K562 (cell line): ENCODE results near the gene SLC26A2. TPM values are rescaled to one million over a fixed set of nuclear protein-coding genes. Genes with fewer than 3 reads are reported as not detected.
A peak's percentile ranks its signal among the peaks of the same experiment; 100 is the strongest.

Experiments used
- BDP1 ChIP-seq: IDR thresholded peaks from 3 replicates; pipeline ENCODE4 v1.6.1; 2011; ENCODE audit not compliant: insufficient read length, insufficient read depth
- CBFA2T3 ChIP-seq: fragments of 450-650 bp; IDR thresholded peaks from 2 replicates; pipeline ENCODE4 v1.6.1; 2017
- CTBP1 ChIP-seq: fragments of 450-650 bp; IDR thresholded peaks from 2 replicates; pipeline ENCODE4 v1.6.1; 2016; ENCODE audit warnings: borderline replicate concordance
- DDX20 ChIP-seq: fragments of 450-650 bp; IDR thresholded peaks from 2 replicates; pipeline ENCODE4 v1.6.1; 2016; ENCODE audit warnings: missing genetic modification characterization, low read depth, mild to moderate bottlenecking, missing compliant biosample characterization, moderate library complexity
- HES1 ChIP-seq: fragments of 450-650 bp; IDR thresholded peaks from 2 replicates; pipeline ENCODE4 v1.6.1; 2016; ENCODE audit warnings: low read depth, mild to moderate bottlenecking, moderate library complexity
- HNRNPLL ChIP-seq: fragments of 200-400 bp; formaldehyde crosslinking; IDR thresholded peaks from 2 replicates; pipeline ENCODE4 v1.6.1; 2017; ENCODE audit warnings: low read length, low read depth, mild to moderate bottlenecking; ENCODE audit not compliant: poor library complexity, severe bottlenecking
- KLF16 ChIP-seq: IDR thresholded peaks from 2 replicates; pipeline ENCODE4 v1.6.1; 2016; ENCODE audit warnings: antibody characterized with exemption
- MAFF ChIP-seq: IDR thresholded peaks from 2 replicates; pipeline ENCODE4 v1.6.1; 2012; ENCODE audit warnings: low read length, improper control_type of control experiment
- NCOR1 ChIP-seq: fragments of 450-650 bp; IDR thresholded peaks from 2 replicates; pipeline ENCODE4 v1.6.1; 2016; ENCODE audit warnings: mild to moderate bottlenecking, moderate library complexity
- NFRKB ChIP-seq: fragments of 450-650 bp; IDR thresholded peaks from 2 replicates; pipeline ENCODE4 v1.6.1; 2016; ENCODE audit warnings: low read depth
- NR4A1 ChIP-seq, 2 experiments: fragments of 250-450 bp in 1 of 2; fragments of 450-650 bp in 1 of 2; sonication (Bioruptor Pico) in 1 of 2; IDR thresholded peaks; 2 replicates each; pipeline versions ENCODE4 v1.4.0 to v1.6.1; 2016 to 2020; ENCODE audit warnings: mild to moderate bottlenecking in 2 of 2, missing compliant biosample characterization in 1 of 2, missing genetic modification characterization in 1 of 2, moderate library complexity in 1 of 2
- PHB ChIP-seq: fragments of 250-450 bp; sonication (Bioruptor Pico); IDR thresholded peaks from 2 replicates; pipeline ENCODE4 v1.5.0; 2021
- PYGO2 ChIP-seq: fragments of 450-650 bp; IDR thresholded peaks from 2 replicates; pipeline ENCODE4 v1.6.1; 2016; ENCODE audit warnings: mild to moderate bottlenecking, missing genetic modification characterization, moderate library complexity, missing compliant biosample characterization
- RNF2 ChIP-seq: sonication (generic); IDR thresholded peaks from 2 replicates; pipeline ENCODE4 v1.6.1; 2016
- STAG1 ChIP-seq: sonication (generic); formaldehyde crosslinking; IDR thresholded peaks from 2 replicates; pipeline ENCODE4 v1.5.0; 2020; ENCODE audit warnings: missing genetic modification reagents, borderline replicate concordance
- U2AF1 ChIP-seq: fragments of 200-400 bp; formaldehyde crosslinking; optimal IDR thresholded peaks from 2 replicates; pipeline ENCODE3; 2017; ENCODE audit warnings: mild to moderate bottlenecking, low read depth, low read length, moderate library complexity
- UBTF ChIP-seq, 2 experiments: IDR thresholded peaks; 2 replicates each; pipeline ENCODE4 v1.6.1; 2012; ENCODE audit warnings: improper control_type of control experiment in 2 of 2, low read depth in 2 of 2, low read length in 2 of 2, borderline replicate concordance in 1 of 2
- ZBED1 ChIP-seq: IDR thresholded peaks from 2 replicates; pipeline ENCODE4 v1.6.1; 2014
- ZEB2 ChIP-seq: fragments of 450-650 bp; IDR thresholded peaks from 2 replicates; pipeline ENCODE4 v1.6.1; 2016
- ZFPM2 ChIP-seq: fragments of 250-450 bp; sonication (Bioruptor Pico); IDR thresholded peaks from 2 replicates; pipeline ENCODE4 v1.5.1; 2022; ENCODE audit warnings: mild to moderate bottlenecking
- ZNF41 ChIP-seq: fragments of 250-450 bp; sonication (Bioruptor Pico); conservative IDR thresholded peaks from 2 replicates; pipeline ENCODE4 v1.4.0; 2020; ENCODE audit warnings: mild to moderate bottlenecking
- ZNF449 ChIP-seq: fragments of 250-450 bp; sonication (Bioruptor Pico); IDR thresholded peaks from 2 replicates; pipeline ENCODE4 v1.8.0; 2022; ENCODE audit warnings: moderate library complexity, mild to moderate bottlenecking, inconsistent platforms
- ZNF518B ChIP-seq: fragments of 250-450 bp; sonication (Bioruptor Pico); IDR thresholded peaks from 2 replicates; pipeline ENCODE4 v1.5.0; 2021; ENCODE audit warnings: mild to moderate bottlenecking, moderate library complexity
- polyA plus RNA-seq, 8 experiments: library from polyadenylated mRNA; depleted of rRNA in 4 of 8; stranded (reverse) in 5 of 8; unstranded in 3 of 8; fragments of >200 nt; fragmentation: Nextera tagmentation in 2 of 8; fragmentation: Illumina TruSeq in 1 of 8; extraction: Ambion mirVana in 2 of 8; extraction: Trizol in 1 of 8; gene quantifications; 2 replicates each; pipeline versions ENCODE4 v1.2.1 to v1.2.3, GENCODE V29; 2011 to 2014; ENCODE audit warnings: inconsistent platforms in 1 of 8, missing spikeins in 1 of 8
- total RNA-seq, 7 experiments: library from RNA; depleted of rRNA in 6 of 7; stranded (reverse); fragments of >200 nt in 6 of 7; fragmentation: Illumina TruSeq in 2 of 7; extraction: Trizol in 2 of 7; gene quantifications; 2 replicates each; pipeline versions ENCODE4 v1.2.1 to v1.2.3, GENCODE V29; 2011 to 2021; ENCODE audit warnings: low replicate concordance in 1 of 7

Gene SLC26A2
- total and polyA plus RNA-seq, 9 of the 15 experiments (the other 6 are each of a cell fraction or from before 2014, with no cell fraction given), result 1.1 to 6.3 (median 3.6) TPM

DNA sequence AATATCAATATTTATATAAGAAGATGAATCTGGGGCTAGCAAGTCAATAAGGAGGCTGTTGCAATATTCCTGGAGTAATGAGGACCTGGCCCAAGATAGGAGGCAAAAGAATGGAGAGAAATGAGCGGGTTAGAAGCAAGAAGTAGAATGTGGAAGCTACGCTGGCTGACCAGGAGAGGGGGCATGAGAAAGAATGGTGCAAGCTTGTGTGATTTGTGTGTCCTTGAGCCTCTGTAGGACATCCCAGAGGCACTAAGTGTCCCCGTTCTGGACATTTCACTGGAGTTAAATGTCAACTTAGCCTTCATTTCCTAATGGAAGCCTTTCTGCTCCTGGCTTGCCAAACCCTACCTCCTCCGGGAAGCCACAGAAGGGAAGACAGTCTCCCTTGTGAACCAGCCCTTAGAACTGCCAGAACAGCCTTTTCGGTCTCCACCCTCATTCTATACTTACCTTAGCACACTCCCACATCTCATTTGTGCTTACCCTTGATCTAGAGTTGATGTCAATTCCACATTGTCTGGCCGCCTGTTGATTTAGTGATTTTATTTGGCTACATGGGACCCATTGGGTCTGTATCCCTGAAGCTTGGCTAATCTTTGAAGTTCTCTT lies 9.3 kb upstream of the SLC26A2 start (continued):
- TF ChIP-seq NCOR1 (no peak), PHB (CRISPR knock-in tag) (0 out of 2 replicates have a peak, but pooled peaks have one; percentile 40), UBTF (IDR thresholded peaks at IDR 0.05; ENCODE audit: borderline replicate concordance in 1 of 2, low read depth in 2 of 2, low read length in 2 of 2) (no peak), ZNF449 (CRISPR knock-in tag) (no peak), ZEB2 (no peak), HES1 (no peak), STAG1 (CRISPR knock-in tag) (no peak), NR4A1 (CRISPR knock-in tag; IDR thresholded peaks at IDR 0.05) (no peak), NR4A1 (tag; IDR thresholded peaks at IDR 0.05) (no peak), DDX20 (tag) (no peak), ZNF518B (CRISPR knock-in tag) (no peak), ZNF41 (CRISPR knock-in tag) (no peak), U2AF1 (no peak), RNF2 (no peak), HNRNPLL (no peak), MAFF (no peak), NFRKB (no peak), PYGO2 (tag) (no peak), CTBP1 (peak; percentile 33; the same call in 1 of the 2 replicates), ZBED1 (no peak), ZFPM2 (no peak), BDP1 (no peak), KLF16 (no peak), CBFA2T3 (no peak)
